MCF 10A (cell line): ENCODE results near the gene ABCC1. TPM values are rescaled to one million over a fixed set of nuclear protein-coding genes. Genes with fewer than 3 reads are reported as not detected.
"Not testable (repeated sequence)": the region's sequence is repeated elsewhere in the genome, so short reads cannot be mapped to it uniquely, and the experiment has no call there.

ENCODE experiments used
- BruUV-seq: library from RNA; stranded (reverse); fragments of 400-500 nt; replicated peaks from 2 replicates; lab custom pipeline; 2021; lab: Mats Ljungman, UMichigan
- CTCF ChIA-PET: fragments of 300-600 bp; sonication (Branson Sonifier 250); formaldehyde crosslinking; extraction: SDS; loops from one replicate; lab custom pipeline; 2021; ENCODE audit warnings: antibody characterized with exemption, inconsistent platforms; lab: Yijun Ruan, JAX
- POLR2A ChIA-PET: fragments of 300-600, 350-650 bp; sonication (Branson Sonifier 250); formaldehyde crosslinking; extraction: SDS; loops from one replicate; lab custom pipeline; 2020; ENCODE audit warnings: antibody characterized with exemption, inconsistent platforms; lab: Yijun Ruan, JAX
- DNase-seq: peaks from one replicate; pipeline ENCODE4 v3.0.0-alpha.2; 2018; ENCODE audit not compliant: unreplicated experiment
- H3K27ac Mint-ChIP-seq: one replicate; pipeline ENCODE4 v1.8.0; 2022; ENCODE audit warnings: mild to moderate bottlenecking, low read depth, mixed read lengths; ENCODE audit not compliant: unreplicated experiment
- H3K27me3 Mint-ChIP-seq: one replicate; pipeline ENCODE4 v1.8.0; 2022; ENCODE audit warnings: mixed read lengths; ENCODE audit not compliant: insufficient read depth, unreplicated experiment
- H3K36me3 Mint-ChIP-seq: one replicate; pipeline ENCODE4 v1.8.0; 2022; ENCODE audit warnings: mild to moderate bottlenecking, moderate library complexity, mixed read lengths; ENCODE audit not compliant: insufficient read depth, unreplicated experiment
- H3K4me1 Mint-ChIP-seq: one replicate; pipeline ENCODE4 v1.8.0; 2022; ENCODE audit warnings: mixed read lengths; ENCODE audit not compliant: insufficient read depth, unreplicated experiment
- H3K4me3 Mint-ChIP-seq: one replicate; pipeline ENCODE4 v1.8.0; 2022; ENCODE audit warnings: mild to moderate bottlenecking, moderate library complexity, mixed read lengths; ENCODE audit not compliant: unreplicated experiment
- H3K9me3 Mint-ChIP-seq: one replicate; pipeline ENCODE4 v1.8.0; 2022; ENCODE audit warnings: mixed read lengths; ENCODE audit not compliant: unreplicated experiment
- intact Hi-C: fragments of 100-400 bp; cut with micrococcal nuclease; formaldehyde crosslinking; loops from 2 replicates; pipeline ENCODE4 v1.14.1; 2022
- total RNA-seq: library from RNA; stranded (reverse); gene quantifications from 2 replicates; pipeline ENCODE4 v1.2.3, GENCODE V29; 2022
- TF ChIP-seq, protein P1 (sequence below): fragments of 200-600 bp; IDR thresholded peaks from one replicate; pipeline ENCODE4 v1.8.0; 2022; ENCODE audit warnings: antibody characterized with exemption, mild to moderate bottlenecking; ENCODE audit not compliant: unreplicated experiment

The ABCC1 gene
- total RNA-seq, 1 experiment from 2014 or later, result 72.5 TPM

DNA sequence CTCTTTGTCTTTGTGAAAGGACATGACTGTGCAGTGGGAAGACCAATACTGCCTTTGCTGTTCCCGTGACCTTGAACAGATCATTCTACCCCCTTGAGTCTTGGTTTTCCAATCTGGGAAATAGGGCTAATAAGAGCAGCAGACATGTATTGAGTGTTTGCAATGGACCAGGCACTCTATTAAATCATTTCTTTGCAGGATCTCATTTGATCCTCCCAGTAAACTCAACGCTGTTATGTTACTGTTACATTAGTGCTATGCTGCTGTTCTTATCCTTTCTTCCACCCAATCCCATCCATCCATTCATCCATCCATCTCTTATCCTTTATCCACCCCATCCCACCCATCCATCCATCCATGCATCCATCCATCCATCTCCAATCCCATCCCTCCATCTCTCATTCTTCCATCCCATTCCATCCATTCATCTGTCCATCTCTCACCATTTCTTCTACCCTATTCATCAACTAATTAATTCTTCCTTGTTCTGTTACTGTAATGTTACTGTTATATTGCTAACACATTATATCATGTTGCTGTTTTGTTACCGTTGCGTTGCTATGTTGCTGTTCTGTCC is 208.8 kb downstream of the ABCC1 start:
- H3K4me3 Mint-ChIP-seq, result no peak overlapping the region
- H3K27ac Mint-ChIP-seq, result no peak overlapping the region
- no peaks in the 10 kb centered on the region for H3K4me1 Mint-ChIP-seq
- H3K9me3 Mint-ChIP-seq, result no peaks in the 10 kb centered on the region
- CTCF ChIA-PET, result no interaction called here
- POLR2A ChIA-PET, result no interaction called here
- intact Hi-C loops, result no loop called here
- BruUV-seq, result no TSS peak
- H3K36me3 Mint-ChIP-seq, result no peaks in the 10 kb centered on the region
- no peak for DNase-seq
- TF ChIP-seq, protein P1, sequence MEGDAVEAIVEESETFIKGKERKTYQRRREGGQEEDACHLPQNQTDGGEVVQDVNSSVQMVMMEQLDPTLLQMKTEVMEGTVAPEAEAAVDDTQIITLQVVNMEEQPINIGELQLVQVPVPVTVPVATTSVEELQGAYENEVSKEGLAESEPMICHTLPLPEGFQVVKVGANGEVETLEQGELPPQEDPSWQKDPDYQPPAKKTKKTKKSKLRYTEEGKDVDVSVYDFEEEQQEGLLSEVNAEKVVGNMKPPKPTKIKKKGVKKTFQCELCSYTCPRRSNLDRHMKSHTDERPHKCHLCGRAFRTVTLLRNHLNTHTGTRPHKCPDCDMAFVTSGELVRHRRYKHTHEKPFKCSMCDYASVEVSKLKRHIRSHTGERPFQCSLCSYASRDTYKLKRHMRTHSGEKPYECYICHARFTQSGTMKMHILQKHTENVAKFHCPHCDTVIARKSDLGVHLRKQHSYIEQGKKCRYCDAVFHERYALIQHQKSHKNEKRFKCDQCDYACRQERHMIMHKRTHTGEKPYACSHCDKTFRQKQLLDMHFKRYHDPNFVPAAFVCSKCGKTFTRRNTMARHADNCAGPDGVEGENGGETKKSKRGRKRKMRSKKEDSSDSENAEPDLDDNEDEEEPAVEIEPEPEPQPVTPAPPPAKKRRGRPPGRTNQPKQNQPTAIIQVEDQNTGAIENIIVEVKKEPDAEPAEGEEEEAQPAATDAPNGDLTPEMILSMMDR, result no peak
- H3K27me3 Mint-ChIP-seq, result peaks cover 16% of the 10 kb centered on the region

DNA sequence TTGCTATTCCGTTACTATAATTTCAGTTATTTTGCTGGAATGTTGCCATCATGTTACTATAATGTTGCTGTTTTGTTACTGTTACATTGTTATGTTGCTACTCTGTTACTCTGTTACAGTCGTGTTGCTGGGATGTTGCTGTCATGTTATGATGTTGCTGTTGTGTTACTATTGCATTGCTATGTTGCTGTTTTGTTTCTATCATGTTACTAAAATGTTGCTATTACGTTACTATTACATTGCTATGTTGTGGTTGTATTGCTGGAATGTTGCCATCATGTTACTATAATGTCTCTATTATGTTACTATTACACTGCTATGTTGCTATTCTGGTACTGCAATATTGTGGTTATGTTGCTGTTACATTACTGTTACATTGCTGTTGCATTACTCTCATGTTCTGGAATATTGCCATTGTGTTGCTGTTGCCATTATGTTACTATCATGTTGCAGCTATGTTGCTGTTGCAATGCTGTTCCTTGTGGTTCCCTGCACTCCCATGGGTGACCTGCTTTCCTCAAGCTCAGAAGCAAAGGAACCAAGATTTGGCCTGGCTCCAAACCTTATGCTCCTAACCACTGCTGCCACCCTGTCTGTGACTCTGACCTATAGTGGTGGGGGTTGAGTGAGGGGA is 209.4 kb downstream of the ABCC1 start:
- Mint-ChIP-seq H3K27me3 (peaks cover 16% of the 10 kb centered on the region), H3K36me3 (no peaks in the 10 kb centered on the region), H3K4me3 (no peak overlapping the region), H3K27ac (no peak overlapping the region), H3K9me3 (no peaks in the 10 kb centered on the region), H3K4me1 (no peaks in the 10 kb centered on the region)
- intact Hi-C loops, result no loop called here
- BruUV-seq, result no TSS peak
- TF ChIP-seq, protein P1, result no peak
- peak; percentile 38 for DNase-seq
- ChIA-PET CTCF (no interaction called here), POLR2A (no interaction called here)

DNA sequence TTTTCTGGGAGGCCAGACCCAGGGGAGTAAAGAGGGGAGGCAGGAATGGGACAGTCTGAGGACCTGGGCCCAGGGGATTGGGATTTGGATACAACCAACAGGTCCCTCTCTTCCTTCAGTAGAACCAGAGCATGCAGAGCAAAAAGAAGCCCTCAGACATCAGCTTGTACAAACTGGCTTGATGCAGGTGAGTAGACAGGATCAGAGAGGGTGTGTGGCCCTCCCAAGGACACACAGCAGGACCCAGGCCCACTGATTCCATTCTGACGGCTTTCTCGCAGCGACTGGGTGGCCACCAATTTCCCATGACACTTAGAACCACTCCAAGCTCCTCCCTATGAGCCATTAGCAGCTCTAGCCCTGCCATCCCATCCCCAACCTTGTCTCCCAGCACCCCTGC is 210.2 kb downstream of the ABCC1 start:
- peaks cover 14% of the 10 kb centered on the region for H3K27me3 Mint-ChIP-seq
- H3K36me3 Mint-ChIP-seq, result peaks cover 4% of the 10 kb centered on the region
- BruUV-seq, result no TSS peak
- H3K27ac Mint-ChIP-seq, result no peak overlapping the region
- ChIA-PET POLR2A (interaction anchor here (0.6 kb wide), 1 partner anchor 382 kb away, joined by 4 read pairs; no protein-coding TSS in a partner anchor), CTCF (interaction anchor here (0.8 to 1.0 kb wide), 2 partner anchors 25 to 518 kb away, joined by 3 read pairs; no protein-coding TSS in a partner anchor)
- no peak overlapping the region for H3K4me3 Mint-ChIP-seq
- H3K4me1 Mint-ChIP-seq, result no peaks in the 10 kb centered on the region
- intact Hi-C loops, result no loop called here
- TF ChIP-seq, protein P1, result no peak
- DNase-seq, result no peak
- H3K9me3 Mint-ChIP-seq, result peaks cover 6% of the 10 kb centered on the region

DNA sequence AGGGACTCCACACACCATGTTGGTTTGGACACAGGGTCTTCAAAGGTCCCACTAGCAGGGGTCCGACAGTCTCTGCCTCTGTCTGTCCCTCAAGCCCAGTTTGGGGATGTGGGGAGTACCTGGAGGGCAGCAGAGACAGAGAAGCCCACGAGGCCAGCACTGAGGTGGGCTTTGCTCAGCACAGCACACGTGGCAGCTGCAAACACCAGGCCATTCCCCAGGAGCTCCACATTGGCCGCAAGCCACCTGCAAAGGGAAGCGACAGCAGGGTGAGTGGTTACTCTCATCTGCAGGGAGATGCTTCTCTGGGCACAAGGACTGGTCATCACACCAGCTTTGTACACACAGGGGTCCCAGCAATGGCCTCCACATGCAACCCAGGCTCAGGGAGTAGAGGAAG is 211.9 kb downstream of the ABCC1 start:
- no TSS peak for BruUV-seq
- ChIA-PET POLR2A (no interaction called here), CTCF (no interaction called here)
- Mint-ChIP-seq H3K9me3 (peaks cover 7% of the 10 kb centered on the region), H3K4me3 (no peak overlapping the region), H3K4me1 (no peaks in the 10 kb centered on the region), H3K27ac (no peak overlapping the region), H3K36me3 (peaks cover 5% of the 10 kb centered on the region), H3K27me3 (no peaks in the 10 kb centered on the region)
- intact Hi-C loops, result no loop called here
- TF ChIP-seq, protein P1, result no peak
- DNase-seq, result no peak

DNA sequence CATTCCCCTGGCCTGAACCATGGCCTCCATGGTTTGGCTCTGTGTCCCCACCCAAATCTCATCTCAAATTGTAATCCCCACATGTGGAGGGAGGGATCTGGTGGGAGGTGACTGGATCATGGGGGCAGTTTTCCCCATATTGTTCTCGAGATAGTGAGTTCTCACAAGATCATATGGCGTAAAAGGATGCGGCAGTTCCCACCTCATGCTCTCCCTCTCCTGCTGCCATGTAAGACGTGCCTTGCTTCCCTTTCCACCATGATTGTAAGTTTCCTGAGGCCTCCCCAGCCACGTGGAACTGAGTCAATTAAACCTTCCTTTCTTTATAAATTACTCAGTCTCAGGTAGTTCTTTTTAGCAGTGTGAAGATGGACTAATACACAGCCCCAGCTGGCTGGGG is 212.4 kb downstream of the ABCC1 start:
- POLR2A ChIA-PET, H3K27me3 Mint-ChIP-seq, H3K9me3 Mint-ChIP-seq, DNase-seq, CTCF ChIA-PET, H3K4me3 Mint-ChIP-seq, BruUV-seq, H3K4me1 Mint-ChIP-seq, H3K27ac Mint-ChIP-seq, intact Hi-C loops, H3K36me3 Mint-ChIP-seq: not testable (repeated sequence)
